Measurements from ENCODE around the gene EFHC1. TPM values are rescaled to one million over a fixed set of nuclear protein-coding genes. Genes with fewer than 3 reads are reported as not detected.
A peak's percentile ranks its signal among the peaks of the same experiment; 100 is the strongest.

EFHC1 gene
- polyA plus RNA-seq, 1 donor from 2014 or later: 7.1 TPM

GRCh38 chr6:52536424-52536916, 116.3 kb downstream of the EFHC1 start:
- H3K4me3 Mint-ChIP-seq: no peak overlapping the region
- H3K4me1 Mint-ChIP-seq: peaks cover 22 to 30% (median 30%) of the 10 kb centered on the region in 3 donors
- H3K27ac Mint-ChIP-seq: peak overlapping the region in 2 of 3 donors; percentile 36 to 84

GRCh38 chr6:52537001-52537753, 117.0 kb downstream of the EFHC1 start:
- no peaks in the 10 kb centered on the region for H3K9me3 Mint-ChIP-seq
- H3K27ac Mint-ChIP-seq: peak overlapping the region in 2 of 3 donors; percentile 43 to 84
- H3K4me1 Mint-ChIP-seq: peaks cover 22 to 30% (median 28%) of the 10 kb centered on the region in 3 donors
- peaks cover 5% of the 10 kb centered on the region for H3K36me3 Mint-ChIP-seq
- H3K4me3 Mint-ChIP-seq: peak overlapping the region in 2 of 4 donors; percentile 10 to 79
- H3K27me3 Mint-ChIP-seq: no peaks in the 10 kb centered on the region

More at GRCh38 chr6:52536424-52536916, 116.3 kb downstream of the EFHC1 start:
- H3K36me3 Mint-ChIP-seq: peaks cover 7% of the 10 kb centered on the region
- H3K9me3 Mint-ChIP-seq: no peaks in the 10 kb centered on the region
- H3K27me3 Mint-ChIP-seq: no peaks in the 10 kb centered on the region

GRCh38 chr6:52538252-52538900, 118.2 kb downstream of the EFHC1 start:
- H3K4me1 Mint-ChIP-seq: peaks cover 22 to 30% (median 30%) of the 10 kb centered on the region in 3 donors
- H3K9me3 Mint-ChIP-seq: no peaks in the 10 kb centered on the region
- no peaks in the 10 kb centered on the region for H3K27me3 Mint-ChIP-seq
- peaks cover 5% of the 10 kb centered on the region for H3K36me3 Mint-ChIP-seq
- no peak overlapping the region for H3K27ac Mint-ChIP-seq
- H3K4me3 Mint-ChIP-seq: no peak overlapping the region

- Mint-ChIP-seq H3K36me3 (peaks cover 4% of the 10 kb centered on the region), H3K27ac (no peak overlapping the region), H3K4me3 (no peak overlapping the region), H3K4me1 (peaks cover 22 to 30% (median 30%) of the 10 kb centered on the region in 3 donors), H3K9me3 (no peaks in the 10 kb centered on the region), H3K27me3 (no peaks in the 10 kb centered on the region)
These were observed 118.8 kb downstream of the EFHC1 start for GRCh38 chr6:52538901-52539354.

- Mint-ChIP-seq H3K36me3 (peaks cover 3% of the 10 kb centered on the region), H3K4me3 (no peak overlapping the region), H3K27ac (no peak overlapping the region), H3K9me3 (no peaks in the 10 kb centered on the region), H3K4me1 (peaks cover 27 to 34% (median 27%) of the 10 kb centered on the region in 3 donors), H3K27me3 (no peaks in the 10 kb centered on the region)
These were observed 119.5 kb downstream of the EFHC1 start for GRCh38 chr6:52539607-52540006.

- Mint-ChIP-seq H3K36me3 (no peaks in the 10 kb centered on the region), H3K9me3 (no peaks in the 10 kb centered on the region), H3K4me3 (no peak overlapping the region), H3K4me1 (peaks cover 28 to 34% (median 29%) of the 10 kb centered on the region in 3 donors), H3K27ac (no peak overlapping the region), H3K27me3 (no peaks in the 10 kb centered on the region)
These were observed 120.3 kb downstream of the EFHC1 start for GRCh38 chr6:52540286-52540902.

GRCh38 chr6:52541135-52541534, 121.0 kb downstream of the EFHC1 start:
- H3K4me1 Mint-ChIP-seq: peaks cover 26 to 34% (median 31%) of the 10 kb centered on the region in 3 donors
- no peak overlapping the region for H3K27ac Mint-ChIP-seq
- no peaks in the 10 kb centered on the region for H3K9me3 Mint-ChIP-seq
- H3K36me3 Mint-ChIP-seq: no peaks in the 10 kb centered on the region
- no peaks in the 10 kb centered on the region for H3K27me3 Mint-ChIP-seq
- no peak overlapping the region for H3K4me3 Mint-ChIP-seq

- Mint-ChIP-seq H3K9me3 (no peaks in the 10 kb centered on the region), H3K27ac (no peak overlapping the region), H3K27me3 (no peaks in the 10 kb centered on the region), H3K4me1 (peaks cover 28 to 36% (median 36%) of the 10 kb centered on the region in 3 donors), H3K36me3 (peaks cover 3% of the 10 kb centered on the region), H3K4me3 (no peak overlapping the region)
These were observed 123.1 kb downstream of the EFHC1 start for GRCh38 chr6:52543262-52543661.

GRCh38 chr6:52543729-52544601, 123.8 kb downstream of the EFHC1 start:
- H3K27ac Mint-ChIP-seq: peak overlapping the region in 1 of 3 donors; percentile 2
- H3K9me3 Mint-ChIP-seq: no peaks in the 10 kb centered on the region
- H3K4me1 Mint-ChIP-seq: peaks cover 30 to 37% (median 36%) of the 10 kb centered on the region in 3 donors
- H3K27me3 Mint-ChIP-seq: no peaks in the 10 kb centered on the region
- peaks cover 4% of the 10 kb centered on the region for H3K36me3 Mint-ChIP-seq
- no peak overlapping the region for H3K4me3 Mint-ChIP-seq

- Mint-ChIP-seq H3K36me3 (peaks cover 7% of the 10 kb centered on the region), H3K27ac (peak overlapping the region in 1 of 3 donors; percentile 2), H3K4me1 (peaks cover 26 to 37% (median 32%) of the 10 kb centered on the region in 3 donors), H3K27me3 (no peaks in the 10 kb centered on the region), H3K9me3 (no peaks in the 10 kb centered on the region), H3K4me3 (no peak overlapping the region)
These were observed 124.7 kb downstream of the EFHC1 start for GRCh38 chr6:52544602-52545405.

- peaks cover 27 to 37% (median 30%) of the 10 kb centered on the region in 3 donors for H3K4me1 Mint-ChIP-seq
These were observed 125.4 kb downstream of the EFHC1 start for GRCh38 chr6:52545406-52546119.

GRCh38 chr6:52546192-52546591, 126.0 kb downstream of the EFHC1 start:
- Mint-ChIP-seq H3K4me1 (peaks cover 23 to 37% (median 32%) of the 10 kb centered on the region in 3 donors), H3K9me3 (no peaks in the 10 kb centered on the region), H3K27me3 (no peaks in the 10 kb centered on the region), H3K27ac (peak overlapping the region in 1 of 3 donors; percentile 17), H3K4me3 (peak overlapping the region in 1 of 4 donors; percentile 49), H3K36me3 (peaks cover 7% of the 10 kb centered on the region)

More at GRCh38 chr6:52545406-52546119, 125.4 kb downstream of the EFHC1 start:
- Mint-ChIP-seq H3K36me3 (peaks cover 7% of the 10 kb centered on the region), H3K27me3 (no peaks in the 10 kb centered on the region), H3K27ac (peak overlapping the region in 1 of 3 donors; percentile 17), H3K4me3 (peak overlapping the region in 1 of 4 donors; percentile 53), H3K9me3 (no peaks in the 10 kb centered on the region)

- H3K36me3 Mint-ChIP-seq: peaks cover 7% of the 10 kb centered on the region
- no peak overlapping the region for H3K4me3 Mint-ChIP-seq
- no peak overlapping the region for H3K27ac Mint-ChIP-seq
- H3K27me3 Mint-ChIP-seq: no peaks in the 10 kb centered on the region
- no peaks in the 10 kb centered on the region for H3K9me3 Mint-ChIP-seq
- peaks cover 23 to 40% (median 33%) of the 10 kb centered on the region in 3 donors for H3K4me1 Mint-ChIP-seq
These were observed 126.5 kb downstream of the EFHC1 start for GRCh38 chr6:52546678-52547077.
